Neutrophil (primary cell): ENCODE measurements around the gene TUBGCP5.

Experiments
- H3K27ac ChIP-seq: fragments of 200-600 bp; sonication (generic); 2 replicates; pipeline ENCODE4 v1.5.1; 2016; ENCODE audit warnings: mild to moderate bottlenecking, moderate library complexity
- H3K27me3 ChIP-seq: fragments of 200-600 bp; sonication (generic); 2 replicates; pipeline ENCODE4 v1.6.0; 2016; ENCODE audit warnings: mild to moderate bottlenecking
- H3K36me3 ChIP-seq: fragments of 200-600 bp; sonication (generic); 2 replicates; pipeline ENCODE4 v1.5.1; 2017
- H3K4me1 ChIP-seq, 2 experiments: fragments of 200-600 bp in 1 of 2; sonication (generic) in 1 of 2; 1 replicate in 1 of 2; 2 replicates in 1 of 2; pipeline versions ENCODE4 v1.5.1 to v1.6.1; 2013 to 2016; ENCODE audit warnings: low read depth in 1 of 2, low read length in 1 of 2, mild to moderate bottlenecking in 1 of 2, moderate library complexity in 1 of 2; ENCODE audit not compliant: control insufficient read depth in 1 of 2, insufficient read depth in 1 of 2
- H3K4me3 ChIP-seq, 2 experiments: fragments of 200-600 bp in 1 of 2; sonication (generic) in 1 of 2; 1 replicate in 1 of 2; 2 replicates in 1 of 2; pipeline ENCODE4 v1.5.1; 2013 to 2016; ENCODE audit warnings: low read depth in 1 of 2, low read length in 1 of 2, mild to moderate bottlenecking in 1 of 2, moderate library complexity in 1 of 2
- H3K9me3 ChIP-seq: fragments of 200-600 bp; sonication (generic); 2 replicates; pipeline ENCODE4 v1.5.1; 2016
- TF ChIP-seq, protein P1 (sequence below): fragments of 200-600 bp; sonication (generic); IDR thresholded peaks from 2 replicates; pipeline ENCODE4 v1.5.1; 2016; ENCODE audit warnings: antibody characterized with exemption

TUBGCP5 gene

DNA sequence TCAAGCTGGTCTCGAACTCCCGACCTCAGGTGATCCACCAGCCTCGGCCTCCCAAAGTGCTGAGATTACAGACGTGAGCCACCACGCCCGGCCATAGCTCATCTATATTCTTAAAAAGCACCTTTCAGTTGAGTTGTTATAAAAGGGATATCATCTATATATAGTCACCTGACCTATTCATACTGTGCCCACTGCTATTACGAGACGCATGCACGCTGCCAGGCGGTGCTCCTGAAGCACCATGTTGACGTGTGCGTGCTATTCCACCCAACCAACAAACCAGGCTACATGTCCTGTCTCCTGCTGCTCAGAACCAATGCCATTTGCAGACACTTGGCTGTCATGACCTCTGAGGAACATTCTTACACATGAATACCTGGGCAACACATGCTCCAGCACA lies 76.8 kb downstream of the TUBGCP5 start:
- TF ChIP-seq, protein P1, sequence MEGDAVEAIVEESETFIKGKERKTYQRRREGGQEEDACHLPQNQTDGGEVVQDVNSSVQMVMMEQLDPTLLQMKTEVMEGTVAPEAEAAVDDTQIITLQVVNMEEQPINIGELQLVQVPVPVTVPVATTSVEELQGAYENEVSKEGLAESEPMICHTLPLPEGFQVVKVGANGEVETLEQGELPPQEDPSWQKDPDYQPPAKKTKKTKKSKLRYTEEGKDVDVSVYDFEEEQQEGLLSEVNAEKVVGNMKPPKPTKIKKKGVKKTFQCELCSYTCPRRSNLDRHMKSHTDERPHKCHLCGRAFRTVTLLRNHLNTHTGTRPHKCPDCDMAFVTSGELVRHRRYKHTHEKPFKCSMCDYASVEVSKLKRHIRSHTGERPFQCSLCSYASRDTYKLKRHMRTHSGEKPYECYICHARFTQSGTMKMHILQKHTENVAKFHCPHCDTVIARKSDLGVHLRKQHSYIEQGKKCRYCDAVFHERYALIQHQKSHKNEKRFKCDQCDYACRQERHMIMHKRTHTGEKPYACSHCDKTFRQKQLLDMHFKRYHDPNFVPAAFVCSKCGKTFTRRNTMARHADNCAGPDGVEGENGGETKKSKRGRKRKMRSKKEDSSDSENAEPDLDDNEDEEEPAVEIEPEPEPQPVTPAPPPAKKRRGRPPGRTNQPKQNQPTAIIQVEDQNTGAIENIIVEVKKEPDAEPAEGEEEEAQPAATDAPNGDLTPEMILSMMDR, result no peak
- Histone ChIP-seq H3K27ac (no peak overlapping the region), H3K4me1 (no peaks in the 10 kb centered on the region), H3K9me3 (no peaks in the 10 kb centered on the region), H3K36me3 (no peaks in the 10 kb centered on the region), H3K27me3 (no peaks in the 10 kb centered on the region), H3K4me3 (no peak overlapping the region)

DNA sequence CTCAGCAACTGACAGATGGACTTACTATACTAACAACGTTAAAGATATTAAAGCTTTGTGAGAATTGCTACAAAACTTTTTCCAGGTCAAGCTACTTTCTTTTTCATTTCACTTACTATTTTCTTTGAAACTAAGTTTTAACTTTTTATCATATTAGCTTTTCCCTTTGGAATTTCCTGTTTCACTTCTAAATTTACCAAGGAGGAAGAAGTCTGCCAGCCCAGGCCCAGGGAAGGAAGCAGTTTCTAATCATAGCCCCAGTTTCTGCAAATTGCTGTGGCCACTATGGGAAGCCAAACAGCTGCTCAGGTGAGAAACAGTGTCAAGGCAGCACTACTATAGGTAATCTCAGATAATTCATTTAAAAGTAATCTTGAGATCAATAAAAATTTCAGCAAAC lies 77.6 kb downstream of the TUBGCP5 start:
- H3K4me1 ChIP-seq, result no peaks in the 10 kb centered on the region
- no peak overlapping the region for H3K4me3 ChIP-seq

DNA sequence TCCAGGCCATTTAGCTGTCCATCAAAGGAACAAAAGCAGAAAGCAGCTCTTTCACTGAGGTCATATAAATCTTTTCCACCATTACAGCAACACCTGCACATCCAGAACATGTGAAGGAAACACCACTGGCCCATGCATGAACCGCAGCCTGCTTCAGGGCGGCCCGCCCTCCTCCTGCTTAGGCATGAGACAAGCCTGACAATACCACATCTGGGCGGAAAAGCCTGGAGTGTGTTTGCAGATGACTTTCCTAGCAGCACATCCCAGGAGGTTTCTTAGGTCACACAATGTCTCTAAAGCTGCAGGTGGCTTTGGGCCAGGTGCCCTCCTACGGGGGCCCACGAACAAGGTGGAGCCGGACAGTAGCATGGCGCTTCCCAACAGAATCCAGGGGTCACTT lies 78.8 kb downstream of the TUBGCP5 start:
- no peaks in the 10 kb centered on the region for H3K4me1 ChIP-seq

More for the DNA sequence above, 77.6 kb downstream of the TUBGCP5 start:
- H3K9me3 ChIP-seq, result no peaks in the 10 kb centered on the region
- no peaks in the 10 kb centered on the region for H3K27me3 ChIP-seq
- no peak overlapping the region for H3K27ac ChIP-seq
- no peaks in the 10 kb centered on the region for H3K36me3 ChIP-seq
- TF ChIP-seq, protein P1, result no peak

DNA sequence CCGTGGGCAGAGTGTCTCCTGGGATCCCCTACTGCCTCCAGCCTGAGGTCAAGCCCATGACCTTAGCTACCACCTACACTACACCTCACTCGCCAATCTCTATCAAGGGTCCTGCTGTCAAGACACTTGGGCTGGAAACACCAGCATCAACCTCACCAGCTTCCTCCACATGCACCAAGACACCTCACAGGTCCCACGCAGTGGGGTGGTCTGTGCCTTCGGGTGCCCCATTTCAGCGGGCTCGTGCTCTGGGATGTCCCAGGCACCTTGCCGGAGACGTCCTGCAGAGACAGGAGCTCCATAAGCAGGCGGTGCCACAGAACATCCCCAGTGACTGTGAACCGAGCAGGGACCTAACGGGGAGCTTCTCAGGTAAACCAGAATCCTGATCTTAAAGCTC lies 79.2 kb downstream of the TUBGCP5 start:
- no peak overlapping the region for H3K27ac ChIP-seq
- H3K27me3 ChIP-seq, result no peaks in the 10 kb centered on the region
- TF ChIP-seq, protein P1, result no peak
- H3K36me3 ChIP-seq, result no peaks in the 10 kb centered on the region
- H3K4me1 ChIP-seq, result no peaks in the 10 kb centered on the region
- no peaks in the 10 kb centered on the region for H3K9me3 ChIP-seq
- H3K4me3 ChIP-seq, result no peak overlapping the region

More for the DNA sequence above, 78.8 kb downstream of the TUBGCP5 start:
- TF ChIP-seq, protein P1, result no peak
- no peak overlapping the region for H3K27ac ChIP-seq
- no peaks in the 10 kb centered on the region for H3K36me3 ChIP-seq
- no peak overlapping the region for H3K4me3 ChIP-seq
- no peaks in the 10 kb centered on the region for H3K27me3 ChIP-seq
- no peaks in the 10 kb centered on the region for H3K9me3 ChIP-seq

DNA sequence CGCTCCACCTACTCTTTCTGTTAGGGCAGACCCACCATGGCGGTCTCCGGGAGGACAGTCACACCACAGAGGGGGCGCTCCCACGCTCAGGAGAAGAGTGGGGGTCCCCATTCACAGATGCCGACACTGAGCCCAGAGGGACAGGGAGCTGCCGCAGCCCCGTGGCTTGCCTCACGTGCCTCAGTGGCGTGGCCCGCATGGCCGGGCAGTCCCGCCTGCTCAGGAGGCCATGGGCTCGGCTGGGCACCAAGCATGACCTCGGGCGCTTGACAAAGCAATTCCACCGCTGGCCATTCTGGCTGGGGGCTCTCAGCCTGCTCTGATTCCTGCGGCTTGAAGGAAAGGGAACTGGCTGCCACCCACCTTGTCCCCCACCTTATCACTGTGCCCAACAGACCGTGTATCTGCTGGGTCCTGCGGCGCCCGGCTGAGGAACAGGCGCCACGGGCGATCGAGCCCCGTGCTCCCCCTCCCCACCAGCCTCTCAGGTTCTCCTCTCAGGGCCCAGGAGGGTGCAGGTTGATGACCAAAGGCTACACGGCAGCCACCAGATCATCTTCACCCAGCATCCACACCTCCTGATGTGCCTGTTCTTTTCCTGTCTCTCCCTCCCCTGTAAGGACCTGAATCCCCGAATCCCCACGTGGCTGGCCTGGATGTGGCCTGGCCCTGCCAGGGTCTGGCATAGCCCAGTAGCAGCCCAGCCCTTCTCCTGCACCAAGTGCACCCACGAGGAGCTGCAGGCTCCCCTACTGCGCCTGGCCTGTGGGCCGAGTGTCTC lies 79.9 kb downstream of the TUBGCP5 start:
- Histone ChIP-seq H3K9me3 (no peaks in the 10 kb centered on the region), H3K4me3 (no peak overlapping the region), H3K27me3 (no peaks in the 10 kb centered on the region), H3K4me1 (no peaks in the 10 kb centered on the region), H3K36me3 (no peaks in the 10 kb centered on the region), H3K27ac (no peak overlapping the region)
- TF ChIP-seq, protein P1, result no peak
